Activated CD4-positive, CD25-positive, alpha-beta regulatory T cell treated with anti-CD3 and anti-CD28 coated beads, Interleukin-2, amount 50 U/mL, for 72 hours (primary cell): Measurements from ENCODE around the gene C6orf52.

ENCODE experiments used
- DNase-seq: peaks from one replicate; pipeline ENCODE4 v3.0.0; 2021

The C6orf52 gene

GRCh38 chr6:10643201-10643651, 51.2 kb downstream of the C6orf52 start:
- no peak for DNase-seq

- DNase-seq: no peak
Measured at GRCh38 chr6:10641528-10641927, 52.9 kb downstream of the C6orf52 start.

DNA sequence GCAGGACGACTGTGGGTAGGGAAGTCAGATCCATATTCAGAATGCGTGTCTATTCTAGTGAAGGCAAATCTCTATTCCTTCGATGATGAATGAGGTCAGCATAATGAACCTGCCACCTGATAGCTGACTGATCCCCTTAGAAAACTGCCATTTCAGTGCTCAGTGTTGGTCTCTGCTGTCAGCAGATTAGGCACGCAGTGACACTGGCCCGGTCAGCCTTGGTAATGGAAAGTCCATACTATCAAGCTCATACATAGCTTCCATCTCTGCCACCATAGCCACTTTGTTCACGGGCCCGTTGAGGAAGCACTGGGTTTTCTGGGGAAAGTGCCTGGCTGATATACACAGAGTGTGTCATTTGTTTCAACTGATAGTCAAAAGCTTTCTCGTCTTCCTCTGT, 54.0 kb downstream of the C6orf52 start:
- no peak for DNase-seq

GRCh38 chr6:10633216-10633615, 61.2 kb downstream of the C6orf52 start:
- DNase-seq: no peak

DNA sequence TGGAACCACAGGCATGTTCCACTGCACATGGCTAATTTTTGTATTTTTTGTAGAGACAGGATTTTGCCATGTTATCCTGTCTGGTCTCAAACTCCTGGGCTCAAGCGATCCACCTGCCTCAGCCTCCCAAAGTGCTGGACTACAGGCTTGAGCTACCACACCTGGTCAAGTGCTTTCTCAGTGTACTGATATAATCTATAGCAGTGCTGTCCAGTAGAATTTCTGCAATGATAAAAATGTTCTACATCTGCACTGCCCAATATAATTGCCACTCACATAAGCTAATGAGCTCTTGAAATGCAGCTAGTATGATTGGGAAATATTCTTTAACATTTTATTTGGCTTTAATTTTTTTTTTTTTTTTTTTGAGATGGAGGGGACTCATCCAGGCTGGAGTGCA, 64.2 kb downstream of the C6orf52 start:
- DNase-seq: no peak

- no peak for DNase-seq
Measured at GRCh38 chr6:10627800-10628199, 66.6 kb downstream of the C6orf52 start.

DNA sequence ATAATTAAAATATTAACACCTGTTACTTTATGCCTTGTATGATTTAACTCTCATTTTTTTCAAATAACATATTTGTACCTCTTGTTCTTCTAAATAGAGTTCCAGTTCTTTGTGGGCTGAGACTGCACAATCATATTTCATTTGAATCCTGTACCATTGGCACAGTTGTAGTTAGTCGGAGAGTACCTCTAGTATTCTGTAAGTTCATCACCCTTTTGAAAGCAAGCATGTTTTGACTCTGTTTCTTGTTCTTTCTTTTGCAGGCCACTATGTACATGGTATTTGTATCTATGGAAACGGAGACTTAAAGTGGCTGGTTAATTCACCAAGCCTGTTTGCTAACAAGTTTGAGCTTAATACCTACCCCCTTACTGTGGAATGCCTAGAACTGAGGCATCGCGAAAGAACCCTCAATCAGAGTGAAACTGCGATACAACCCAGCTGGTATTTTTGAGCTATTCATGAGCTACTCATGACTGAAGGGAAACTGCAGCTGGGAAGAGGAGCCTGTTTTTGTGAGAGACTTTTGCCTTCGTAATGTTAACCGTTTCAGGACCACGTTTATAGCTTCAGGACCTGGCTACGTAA, 68.2 kb downstream of the C6orf52 start:
- no peak for DNase-seq

- DNase-seq: no peak
Measured at GRCh38 chr6:10624836-10625235, 69.6 kb downstream of the C6orf52 start.

GRCh38 chr6:10621847-10622246, 72.6 kb downstream of the C6orf52 start:
- no peak for DNase-seq
